Ovary (tissue), 3 donors: ENCODE results near the gene WDR43.

Source experiments
- CTCF ChIP-seq, 3 donors: fragments of 450-650 bp in 2 of 3; fragments of 200-600 bp in 1 of 3; IDR thresholded peaks; one replicate each; pipeline versions ENCODE4 v1.5.1 to v1.8.0; 2016 to 2022; ENCODE audit warnings: antibody characterized with exemption in 3 of 3, mild to moderate bottlenecking in 1 of 3
- POLR2A ChIP-seq: fragments of 450-650 bp; IDR thresholded peaks from one replicate; pipeline ENCODE4 v1.6.1; 2017; ENCODE audit warnings: antibody characterized with exemption, mild to moderate bottlenecking, moderate library complexity
- donor health status: DM: no; HTN: no; CAD: no.

- no peak for TF ChIP-seq POLR2A
- no peak for TF ChIP-seq CTCF (IDR thresholded peaks at IDR 0.05)
These were observed 78.4 kb downstream of the WDR43 start for GRCh38 chr2:28972778-28973335.
